Thymus (tissue), 11 donors: ENCODE results near the gene SEC14L2. TPM values are rescaled to one million over a fixed set of nuclear protein-coding genes. Genes with fewer than 3 reads are reported as not detected.

ENCODE experiments used
- DNase-seq, 9 donors: peaks; one replicate each; pipeline ENCODE4 v3.0.0-alpha.2; 2013; ENCODE audit warnings: low spot score in 9 of 9, low read depth in 6 of 9, missing footprints in 1 of 9
- H3K27ac ChIP-seq, 2 donors: one replicate each; pipeline ENCODE4 v1.5.1; 2013; ENCODE audit warnings: control low read depth in 1 of 2, low read depth in 1 of 2, low read length in 1 of 2, mild to moderate bottlenecking in 1 of 2, moderate library complexity in 1 of 2
- H3K27me3 ChIP-seq, 2 donors: one replicate each; pipeline ENCODE4 v1.5.1; 2013; ENCODE audit warnings: low read length in 1 of 2; ENCODE audit not compliant: control insufficient read depth in 2 of 2, insufficient read depth in 1 of 2
- H3K36me3 ChIP-seq, 2 donors: one replicate each; pipeline ENCODE4 v1.5.1; 2013; ENCODE audit warnings: low read length in 1 of 2, mild to moderate bottlenecking in 1 of 2, moderate library complexity in 1 of 2; ENCODE audit not compliant: control insufficient read depth in 2 of 2, insufficient read depth in 2 of 2
- H3K4me1 ChIP-seq, 2 donors: one replicate each; pipeline ENCODE4 v1.5.1; 2013; ENCODE audit warnings: low read length in 2 of 2; ENCODE audit not compliant: control insufficient read depth in 2 of 2, insufficient read depth in 2 of 2
- H3K4me3 ChIP-seq, 2 donors: one replicate each; pipeline ENCODE4 v1.5.1; 2013; ENCODE audit warnings: low read length in 2 of 2, control low read depth in 1 of 2, mild to moderate bottlenecking in 1 of 2
- H3K9me3 ChIP-seq, 2 donors: one replicate each; pipeline ENCODE4 v1.5.1; 2013; ENCODE audit warnings: low read length in 1 of 2, mild to moderate bottlenecking in 1 of 2; ENCODE audit not compliant: control insufficient read depth in 2 of 2, insufficient read depth in 1 of 2
- WGBS: extraction: QIAGEN DNeasy Blood & Tissue Kit; methylation state at CpG from one replicate; pipeline ENCODE4 v1.1.7; 2013; 5-methylcytosine and 5-hydroxymethylcytosine counted together
- polyA plus RNA-seq: library from polyadenylated mRNA; stranded (reverse); fragments of 200-250 nt; gene quantifications from one replicate; pipeline ENCODE4 v1.2.3, GENCODE V29; 2013
- total RNA-seq: library from RNA; stranded (reverse); fragments of 120-200 nt; gene quantifications from one replicate; pipeline ENCODE4 v1.2.4, GENCODE V29; 2013
- donor health status: healthy.

The SEC14L2 gene
- total and polyA plus RNA-seq, 2 donors, result 6.2 to 7.2 TPM

- H3K4me1 ChIP-seq, result peaks cover 15 to 42% of the 10 kb centered on the region in 2 donors
- H3K9me3 ChIP-seq, result no peaks in the 10 kb centered on the region
- no peak overlapping the region for H3K4me3 ChIP-seq
- H3K27ac ChIP-seq, result no peak overlapping the region
- DNase-seq, result no peak
- 78% methylated on average over 22 of the region's 22 CpGs for WGBS
- H3K36me3 ChIP-seq, result peaks cover 6 to 17% of the 10 kb centered on the region in 2 donors
- H3K27me3 ChIP-seq, result no peaks in the 10 kb centered on the region
Observed at GRCh38 chr22:30357650-30358215, 39.1 kb upstream of the SEC14L2 start.

GRCh38 chr22:30358541-30358940, 38.3 kb upstream of the SEC14L2 start:
- WGBS, result 97% methylated on average over 6 of the region's 6 CpGs
- Histone ChIP-seq H3K4me1 (peaks cover 15 to 47% of the 10 kb centered on the region in 2 donors), H3K27me3 (no peaks in the 10 kb centered on the region), H3K36me3 (peaks cover 0 to 12% of the 10 kb centered on the region in 2 donors), H3K9me3 (no peaks in the 10 kb centered on the region), H3K4me3 (no peak overlapping the region), H3K27ac (no peak overlapping the region)
- no peak for DNase-seq

- Histone ChIP-seq H3K27me3 (no peaks in the 10 kb centered on the region), H3K36me3 (peaks cover 0 to 4% of the 10 kb centered on the region in 2 donors), H3K9me3 (no peaks in the 10 kb centered on the region), H3K27ac (no peak overlapping the region), H3K4me3 (no peak overlapping the region), H3K4me1 (peaks cover 2 to 29% of the 10 kb centered on the region in 2 donors)
- WGBS, result 87% methylated on average over 10 of the region's 10 CpGs
- DNase-seq, result no peak
Observed at GRCh38 chr22:30361916-30362650, 34.7 kb upstream of the SEC14L2 start.

- H3K27ac ChIP-seq, result no peak overlapping the region
- no peaks in the 10 kb centered on the region for H3K9me3 ChIP-seq
- DNase-seq, result peak in 1 of 9 donors; percentile 22
- peaks cover 0 to 4% of the 10 kb centered on the region in 2 donors for H3K36me3 ChIP-seq
- no peaks in the 10 kb centered on the region for H3K27me3 ChIP-seq
- WGBS, result 86% methylated on average over 7 of the region's 7 CpGs
- H3K4me1 ChIP-seq, result peaks cover 0 to 23% of the 10 kb centered on the region in 2 donors
- no peak overlapping the region for H3K4me3 ChIP-seq
Observed at GRCh38 chr22:30362651-30363281, 34.1 kb upstream of the SEC14L2 start.

- WGBS, result 97% methylated on average over 18 of the region's 18 CpGs
- Histone ChIP-seq H3K36me3 (peaks cover 0 to 4% of the 10 kb centered on the region in 2 donors), H3K9me3 (no peaks in the 10 kb centered on the region), H3K4me3 (no peak overlapping the region), H3K27ac (no peak overlapping the region), H3K4me1 (peaks cover 0 to 21% of the 10 kb centered on the region in 2 donors), H3K27me3 (no peaks in the 10 kb centered on the region)
- DNase-seq, result no peak
Observed at GRCh38 chr22:30365891-30366290, 30.9 kb upstream of the SEC14L2 start.

GRCh38 chr22:30368420-30368819, 28.4 kb upstream of the SEC14L2 start:
- Histone ChIP-seq H3K4me3 (no peak overlapping the region), H3K27me3 (no peaks in the 10 kb centered on the region), H3K4me1 (peaks cover 0 to 4% of the 10 kb centered on the region in 2 donors), H3K36me3 (peaks cover 0 to 4% of the 10 kb centered on the region in 2 donors), H3K9me3 (peaks cover 0 to 7% of the 10 kb centered on the region in 2 donors), H3K27ac (no peak overlapping the region)
- WGBS, result 99% methylated on average over 9 of the region's 9 CpGs
- DNase-seq, result no peak

GRCh38 chr22:30370641-30371230, 26.1 kb upstream of the SEC14L2 start:
- H3K27me3 ChIP-seq, result no peaks in the 10 kb centered on the region
- H3K4me1 ChIP-seq, result peaks cover 0 to 4% of the 10 kb centered on the region in 2 donors
- peaks cover 0 to 7% of the 10 kb centered on the region in 2 donors for H3K9me3 ChIP-seq
- peak overlapping the region in 1 of 2 donors; percentile 33 for H3K27ac ChIP-seq
- peaks cover 0 to 4% of the 10 kb centered on the region in 2 donors for H3K36me3 ChIP-seq
- no peak overlapping the region for H3K4me3 ChIP-seq
- WGBS, result 93% methylated on average over 19 of the region's 19 CpGs
- DNase-seq, result no peak

- no peak overlapping the region for H3K4me3 ChIP-seq
- H3K27me3 ChIP-seq, result no peaks in the 10 kb centered on the region
- peaks cover 0 to under 1% of the 10 kb centered on the region in 2 donors for H3K36me3 ChIP-seq
- peaks cover 0 to 7% of the 10 kb centered on the region in 2 donors for H3K9me3 ChIP-seq
- no peak overlapping the region for H3K27ac ChIP-seq
- H3K4me1 ChIP-seq, result peaks cover 0 to 4% of the 10 kb centered on the region in 2 donors
- WGBS, result 97% methylated on average over 9 of the region's 9 CpGs
- DNase-seq, result no peak
Observed at GRCh38 chr22:30371321-30371720, 25.5 kb upstream of the SEC14L2 start.

- Histone ChIP-seq H3K9me3 (peaks cover 0 to 7% of the 10 kb centered on the region in 2 donors), H3K27ac (no peak overlapping the region), H3K4me1 (peaks cover 0 to 4% of the 10 kb centered on the region in 2 donors), H3K36me3 (no peaks in the 10 kb centered on the region), H3K27me3 (no peaks in the 10 kb centered on the region), H3K4me3 (no peak overlapping the region)
- 98% methylated on average over 13 of the region's 13 CpGs for WGBS
- no peak for DNase-seq
Observed at GRCh38 chr22:30371981-30372380, 24.8 kb upstream of the SEC14L2 start.
